ENCODE measurements around the gene SPPL2B.

The SPPL2B gene

DNA sequence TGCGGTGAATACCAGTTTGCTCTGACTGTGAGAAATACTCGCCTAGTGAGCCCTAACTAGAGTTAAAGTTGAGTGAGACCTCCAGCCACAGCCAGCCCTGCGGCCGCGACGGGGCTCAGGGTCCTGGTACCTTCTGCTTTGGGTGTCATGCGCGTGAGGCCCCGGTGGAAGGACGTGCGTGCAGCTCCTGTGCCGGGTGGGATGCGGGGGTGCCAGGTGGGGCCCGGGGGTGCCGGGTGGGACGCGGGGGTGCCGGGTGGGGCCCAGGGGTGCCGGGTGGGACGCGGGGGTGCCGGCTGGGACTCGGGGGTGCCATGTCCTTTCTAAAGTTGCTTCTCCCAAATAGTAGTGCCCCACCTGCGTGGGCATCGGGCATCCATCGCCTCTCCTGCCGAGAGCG is 23.1 kb downstream of the SPPL2B start:
- H3K4me3 ChIP-seq (ENCODE audit: low read length, poor library complexity, severe bottlenecking), result no peak overlapping the region
- no peaks in the 10 kb centered on the region for H3K9me2 ChIP-seq (replicated peaks; ENCODE audit: low read depth, low read length)
- H3K79me2 ChIP-seq (ENCODE audit: insufficient read depth, low read length), result no peaks in the 10 kb centered on the region
- no peaks in the 10 kb centered on the region for H3K4me1 ChIP-seq (ENCODE audit: insufficient read depth, low read length, poor library complexity, severe bottlenecking)
- H3F3A ChIP-seq (ENCODE audit: low read depth), result no peaks in the 10 kb centered on the region
- H3K27me3 ChIP-seq (ENCODE audit: insufficient read depth, low read length, poor library complexity, severe bottlenecking), result no peaks in the 10 kb centered on the region
- no peaks in the 10 kb centered on the region for H3K9me3 ChIP-seq (ENCODE audit: insufficient read depth, low read depth, low read length)
- H3K36me3 ChIP-seq (ENCODE audit: insufficient read depth, low read length), result peaks cover 10% of the 10 kb centered on the region; the same call in 1 of the 2 replicates
- no peaks in the 10 kb centered on the region for H4K20me1 ChIP-seq (ENCODE audit: insufficient read depth, low read length, poor library complexity, severe bottlenecking)
- H3K9ac ChIP-seq (ENCODE audit: low read depth, low read length, poor library complexity, severe bottlenecking), result no peak overlapping the region
- no peak overlapping the region for H3K4me2 ChIP-seq (ENCODE audit: low read depth, low read length, poor library complexity, severe bottlenecking)
- TF ChIP-seq EZH2phosphoT487 (IDR thresholded peaks at IDR 0.05; ENCODE audit: borderline replicate concordance), result no peak
- TF ChIP-seq, protein P1, sequence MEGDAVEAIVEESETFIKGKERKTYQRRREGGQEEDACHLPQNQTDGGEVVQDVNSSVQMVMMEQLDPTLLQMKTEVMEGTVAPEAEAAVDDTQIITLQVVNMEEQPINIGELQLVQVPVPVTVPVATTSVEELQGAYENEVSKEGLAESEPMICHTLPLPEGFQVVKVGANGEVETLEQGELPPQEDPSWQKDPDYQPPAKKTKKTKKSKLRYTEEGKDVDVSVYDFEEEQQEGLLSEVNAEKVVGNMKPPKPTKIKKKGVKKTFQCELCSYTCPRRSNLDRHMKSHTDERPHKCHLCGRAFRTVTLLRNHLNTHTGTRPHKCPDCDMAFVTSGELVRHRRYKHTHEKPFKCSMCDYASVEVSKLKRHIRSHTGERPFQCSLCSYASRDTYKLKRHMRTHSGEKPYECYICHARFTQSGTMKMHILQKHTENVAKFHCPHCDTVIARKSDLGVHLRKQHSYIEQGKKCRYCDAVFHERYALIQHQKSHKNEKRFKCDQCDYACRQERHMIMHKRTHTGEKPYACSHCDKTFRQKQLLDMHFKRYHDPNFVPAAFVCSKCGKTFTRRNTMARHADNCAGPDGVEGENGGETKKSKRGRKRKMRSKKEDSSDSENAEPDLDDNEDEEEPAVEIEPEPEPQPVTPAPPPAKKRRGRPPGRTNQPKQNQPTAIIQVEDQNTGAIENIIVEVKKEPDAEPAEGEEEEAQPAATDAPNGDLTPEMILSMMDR (conservative IDR thresholded peaks at IDR 0.05; ENCODE audit: low read length), result no peak
- H2AFZ ChIP-seq (ENCODE audit: low read length), result no peak overlapping the region

DNA sequence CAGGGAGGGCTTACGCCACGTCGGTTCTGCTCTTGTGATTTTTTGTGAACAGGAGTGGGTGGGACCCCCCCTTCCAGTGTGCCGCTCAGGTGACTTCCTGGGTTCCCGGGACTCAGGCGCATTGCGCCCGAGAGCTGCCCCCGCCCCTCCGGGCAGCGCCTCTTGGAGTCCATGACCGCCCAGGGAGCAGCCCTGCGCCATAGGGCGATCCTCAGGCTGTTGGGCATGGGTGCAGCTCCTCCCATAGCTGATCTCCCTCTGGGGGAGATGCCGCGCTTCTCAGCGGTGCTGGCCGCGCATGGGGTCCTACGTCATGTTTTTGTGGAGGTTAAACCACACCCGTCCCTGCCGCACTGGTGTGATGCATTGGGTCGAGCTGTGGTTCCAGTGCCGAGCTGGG is 23.6 kb downstream of the SPPL2B start:
- H4K20me1 ChIP-seq (ENCODE audit: insufficient read depth, low read length, poor library complexity, severe bottlenecking), result no peaks in the 10 kb centered on the region
- H3K36me3 ChIP-seq (ENCODE audit: insufficient read depth, low read length), result peaks cover 10% of the 10 kb centered on the region; the same call in 1 of the 2 replicates
- no peaks in the 10 kb centered on the region for H3F3A ChIP-seq (ENCODE audit: low read depth)
- H3K79me2 ChIP-seq (ENCODE audit: insufficient read depth, low read length), result no peaks in the 10 kb centered on the region
- H3K9me3 ChIP-seq (ENCODE audit: insufficient read depth, low read depth, low read length), result no peaks in the 10 kb centered on the region
- H2AFZ ChIP-seq (ENCODE audit: low read length), result no peak overlapping the region
- no peaks in the 10 kb centered on the region for H3K27me3 ChIP-seq (ENCODE audit: insufficient read depth, low read length, poor library complexity, severe bottlenecking)
- H3K9ac ChIP-seq (ENCODE audit: low read depth, low read length, poor library complexity, severe bottlenecking), result no peak overlapping the region
- no peaks in the 10 kb centered on the region for H3K4me1 ChIP-seq (ENCODE audit: insufficient read depth, low read length, poor library complexity, severe bottlenecking)
- no peaks in the 10 kb centered on the region for H3K9me2 ChIP-seq (replicated peaks; ENCODE audit: low read depth, low read length)
- H3K4me3 ChIP-seq (ENCODE audit: low read length, poor library complexity, severe bottlenecking), result no peak overlapping the region
- TF ChIP-seq, protein P1 (conservative IDR thresholded peaks at IDR 0.05; ENCODE audit: low read length), result no peak
- TF ChIP-seq EZH2phosphoT487 (IDR thresholded peaks at IDR 0.05; ENCODE audit: borderline replicate concordance), result no peak
- H3K4me2 ChIP-seq (ENCODE audit: low read depth, low read length, poor library complexity, severe bottlenecking), result no peak overlapping the region

DNA sequence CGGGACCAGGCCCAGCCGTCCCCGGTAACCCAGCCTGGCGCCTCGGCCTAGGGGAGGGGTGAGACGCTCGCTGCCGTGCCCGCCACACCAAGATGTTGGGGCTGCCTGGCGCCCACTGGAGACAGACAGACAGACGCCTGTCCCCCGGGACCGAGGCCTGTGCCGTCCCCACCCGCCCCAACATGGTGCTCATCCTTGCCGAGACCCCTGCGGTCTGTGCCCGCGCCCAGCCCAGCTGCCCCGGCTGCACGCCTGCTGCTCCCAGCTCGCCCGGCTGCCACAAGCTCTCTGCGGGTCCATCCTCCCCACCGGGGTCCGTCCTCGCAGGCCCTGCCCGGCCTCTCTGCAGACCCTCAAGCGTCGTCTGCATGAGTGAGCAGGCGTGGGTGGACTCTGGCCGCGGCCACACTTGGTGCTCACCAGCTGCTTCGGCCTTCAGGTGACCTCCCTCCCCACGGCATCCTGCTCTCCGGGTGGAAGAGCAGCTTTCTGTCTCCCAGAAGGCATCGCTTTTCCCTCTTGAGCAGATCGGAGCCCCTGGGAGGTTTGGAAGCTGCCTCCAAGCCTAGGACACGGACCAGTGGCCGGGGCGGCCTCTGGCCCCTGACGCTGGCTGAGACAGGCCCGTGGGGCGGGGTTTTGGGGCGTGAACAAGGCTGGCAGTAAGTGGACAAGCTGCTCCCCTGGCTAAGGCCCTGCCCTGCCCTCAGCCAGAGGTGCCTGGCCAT is 24.8 kb downstream of the SPPL2B start:
- no peaks in the 10 kb centered on the region for H3F3A ChIP-seq (ENCODE audit: low read depth)
- H3K9ac ChIP-seq (ENCODE audit: low read depth, low read length, poor library complexity, severe bottlenecking), result no peak overlapping the region
- peaks cover 10% of the 10 kb centered on the region; the same call in 1 of the 2 replicates for H3K36me3 ChIP-seq (ENCODE audit: insufficient read depth, low read length)
- H3K9me2 ChIP-seq (replicated peaks; ENCODE audit: low read depth, low read length), result no peaks in the 10 kb centered on the region
- no peak overlapping the region for H3K4me3 ChIP-seq (ENCODE audit: low read length, poor library complexity, severe bottlenecking)
- H4K20me1 ChIP-seq (ENCODE audit: insufficient read depth, low read length, poor library complexity, severe bottlenecking), result no peaks in the 10 kb centered on the region
- TF ChIP-seq EZH2phosphoT487 (IDR thresholded peaks at IDR 0.05; ENCODE audit: borderline replicate concordance), result no peak
- TF ChIP-seq, protein P1 (conservative IDR thresholded peaks at IDR 0.05; ENCODE audit: low read length), result no peak
- no peaks in the 10 kb centered on the region for H3K79me2 ChIP-seq (ENCODE audit: insufficient read depth, low read length)
- H3K27me3 ChIP-seq (ENCODE audit: insufficient read depth, low read length, poor library complexity, severe bottlenecking), result no peaks in the 10 kb centered on the region
- no peak overlapping the region for H3K4me2 ChIP-seq (ENCODE audit: low read depth, low read length, poor library complexity, severe bottlenecking)
- H3K9me3 ChIP-seq (ENCODE audit: insufficient read depth, low read depth, low read length), result no peaks in the 10 kb centered on the region
- H2AFZ ChIP-seq (ENCODE audit: low read length), result no peak overlapping the region
- no peaks in the 10 kb centered on the region for H3K4me1 ChIP-seq (ENCODE audit: insufficient read depth, low read length, poor library complexity, severe bottlenecking)
